Activated B cell treated with CpG ODN at 0.5 μM for 24 hours (primary cell): ENCODE measurements around the gene SLC39A9. TPM values are rescaled to one million over a fixed set of nuclear protein-coding genes. Genes with fewer than 3 reads are reported as not detected.

Experiments used
- ATAC-seq: fragments of 200-7000 bp; cut with Tn5 transposase; one replicate; pipeline ENCODE4 v1.10.0; 2021; ENCODE audit warnings: low read depth, mild to moderate bottlenecking, moderate library complexity
- CTCF ChIA-PET: fragments of 350-600 bp; sonication (Branson Sonifier 250); formaldehyde crosslinking; loops from one replicate; lab custom pipeline; 2021; ENCODE audit warnings: antibody characterized with exemption; lab: Charles Lee
- POLR2A ChIA-PET: fragments of 350-600 bp; sonication (Branson Sonifier 250); formaldehyde crosslinking; loops from one replicate; lab custom pipeline; 2021; ENCODE audit warnings: antibody characterized with exemption; lab: Charles Lee
- DNase-seq: peaks from one replicate; pipeline ENCODE4 v3.0.0; 2022
- H3K27ac Mint-ChIP-seq: one replicate; pipeline ENCODE4 v1.8.0; 2020; ENCODE audit warnings: mixed read lengths
- H3K27me3 Mint-ChIP-seq: one replicate; pipeline ENCODE4 v1.8.0; 2021; ENCODE audit warnings: mixed read lengths
- H3K36me3 Mint-ChIP-seq: one replicate; pipeline ENCODE4 v1.8.0; 2021; ENCODE audit warnings: low read depth, mixed read lengths
- H3K4me1 Mint-ChIP-seq: one replicate; pipeline ENCODE4 v1.8.0; 2021; ENCODE audit warnings: mixed read lengths
- H3K4me3 Mint-ChIP-seq: one replicate; pipeline ENCODE4 v1.8.0; 2020; ENCODE audit warnings: mild to moderate bottlenecking, mixed read lengths
- H3K9me3 Mint-ChIP-seq: one replicate; pipeline ENCODE4 v1.8.0; 2020; ENCODE audit warnings: mixed read lengths
- intact Hi-C: fragments of 100-400 bp; cut with micrococcal nuclease; formaldehyde crosslinking; loops from one replicate; pipeline ENCODE4 v1.15.1; 2024
- total RNA-seq: library from RNA; stranded (reverse); gene quantifications from 2 replicates; pipeline ENCODE4 v1.2.3, GENCODE V29; 2022
- TF ChIP-seq, protein P1 (sequence below): fragments of 200-600 bp; IDR thresholded peaks from one replicate; pipeline ENCODE4 v1.8.0; 2022; ENCODE audit warnings: antibody characterized with exemption, mild to moderate bottlenecking

Gene SLC39A9
- total RNA-seq, 1 donor from 2014 or later: 54.5 TPM

DNA sequence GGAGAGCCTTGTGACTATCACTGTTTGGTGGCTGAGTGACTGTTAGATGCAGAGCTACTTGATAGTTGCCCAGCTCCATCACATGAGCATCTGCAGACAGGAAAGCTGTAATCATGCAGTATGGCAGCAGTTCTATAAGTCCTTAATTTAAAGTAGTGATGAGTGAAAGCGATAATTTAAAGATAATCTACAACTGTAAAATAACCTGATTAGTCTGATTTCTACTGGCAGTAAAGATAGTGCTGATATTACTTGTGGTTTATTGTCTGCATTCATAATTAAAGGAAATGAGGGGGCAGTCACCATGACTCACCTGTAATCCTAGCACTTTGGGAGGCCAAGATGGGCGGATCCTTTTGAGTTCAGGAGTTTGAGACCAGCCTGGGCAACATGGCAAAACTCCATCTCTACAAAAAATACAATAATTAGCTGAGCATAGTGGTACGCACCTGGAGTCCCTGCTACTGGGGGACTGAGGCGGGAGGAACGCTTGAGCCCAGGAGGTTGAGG, 44.9 kb downstream of the SLC39A9 start:
- Mint-ChIP-seq H3K27me3 (no peaks in the 10 kb centered on the region), H3K4me1 (peaks cover 10% of the 10 kb centered on the region), H3K27ac (peak overlapping the region; percentile 24), H3K36me3 (peaks cover 60% of the 10 kb centered on the region), H3K9me3 (no peaks in the 10 kb centered on the region), H3K4me3 (no peak overlapping the region)
- ChIA-PET POLR2A (interaction anchor here (2.0 to 2.6 kb wide), 2 partner anchors 14 to 46 kb away, joined by 15 to 26 read pairs; partner anchors contain the start of genes ERH and SLC39A9), CTCF (no interaction called here)
- DNase-seq (no peak), ATAC-seq (no peak)
- TF ChIP-seq, protein P1, sequence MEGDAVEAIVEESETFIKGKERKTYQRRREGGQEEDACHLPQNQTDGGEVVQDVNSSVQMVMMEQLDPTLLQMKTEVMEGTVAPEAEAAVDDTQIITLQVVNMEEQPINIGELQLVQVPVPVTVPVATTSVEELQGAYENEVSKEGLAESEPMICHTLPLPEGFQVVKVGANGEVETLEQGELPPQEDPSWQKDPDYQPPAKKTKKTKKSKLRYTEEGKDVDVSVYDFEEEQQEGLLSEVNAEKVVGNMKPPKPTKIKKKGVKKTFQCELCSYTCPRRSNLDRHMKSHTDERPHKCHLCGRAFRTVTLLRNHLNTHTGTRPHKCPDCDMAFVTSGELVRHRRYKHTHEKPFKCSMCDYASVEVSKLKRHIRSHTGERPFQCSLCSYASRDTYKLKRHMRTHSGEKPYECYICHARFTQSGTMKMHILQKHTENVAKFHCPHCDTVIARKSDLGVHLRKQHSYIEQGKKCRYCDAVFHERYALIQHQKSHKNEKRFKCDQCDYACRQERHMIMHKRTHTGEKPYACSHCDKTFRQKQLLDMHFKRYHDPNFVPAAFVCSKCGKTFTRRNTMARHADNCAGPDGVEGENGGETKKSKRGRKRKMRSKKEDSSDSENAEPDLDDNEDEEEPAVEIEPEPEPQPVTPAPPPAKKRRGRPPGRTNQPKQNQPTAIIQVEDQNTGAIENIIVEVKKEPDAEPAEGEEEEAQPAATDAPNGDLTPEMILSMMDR: no peak
- intact Hi-C loops: loop anchor here (5.0 kb wide), 1 partner anchor 46 kb away; the partner anchor contains the start of genes ERH and SLC39A9

DNA sequence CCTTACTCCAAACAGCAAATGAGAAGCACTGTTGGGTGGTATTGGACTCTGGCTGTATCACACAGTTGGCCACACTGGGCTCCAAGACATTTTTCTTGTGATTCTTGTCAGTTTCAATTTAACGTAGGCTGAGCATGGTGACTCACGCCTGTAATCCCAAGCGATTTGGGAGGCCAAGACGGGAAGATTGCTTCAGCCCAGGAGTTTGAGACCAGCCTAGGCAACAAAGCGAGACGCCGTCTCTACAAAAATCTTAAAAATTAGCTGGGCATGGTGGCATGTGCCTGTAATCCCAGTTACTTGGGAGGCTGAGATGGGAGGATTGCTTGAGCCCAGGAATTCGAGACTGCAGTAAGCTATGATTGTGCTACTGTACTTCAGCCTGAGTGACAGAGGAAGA, 50.7 kb downstream of the SLC39A9 start:
- CTCF ChIA-PET: interaction anchor here (1.5 kb wide), 1 partner anchor 11 kb away, joined by 3 read pairs; no protein-coding TSS in a partner anchor
- Mint-ChIP-seq H3K27ac (no peak overlapping the region), H3K4me1 (no peaks in the 10 kb centered on the region), H3K9me3 (no peaks in the 10 kb centered on the region), H3K4me3 (no peak overlapping the region), H3K27me3 (no peaks in the 10 kb centered on the region), H3K36me3 (peaks cover 53% of the 10 kb centered on the region)
- intact Hi-C loops: no loop called here
- DNase-seq: no peak
- TF ChIP-seq, protein P1: no peak
- ATAC-seq: no peak
- POLR2A ChIA-PET: no interaction called here

DNA sequence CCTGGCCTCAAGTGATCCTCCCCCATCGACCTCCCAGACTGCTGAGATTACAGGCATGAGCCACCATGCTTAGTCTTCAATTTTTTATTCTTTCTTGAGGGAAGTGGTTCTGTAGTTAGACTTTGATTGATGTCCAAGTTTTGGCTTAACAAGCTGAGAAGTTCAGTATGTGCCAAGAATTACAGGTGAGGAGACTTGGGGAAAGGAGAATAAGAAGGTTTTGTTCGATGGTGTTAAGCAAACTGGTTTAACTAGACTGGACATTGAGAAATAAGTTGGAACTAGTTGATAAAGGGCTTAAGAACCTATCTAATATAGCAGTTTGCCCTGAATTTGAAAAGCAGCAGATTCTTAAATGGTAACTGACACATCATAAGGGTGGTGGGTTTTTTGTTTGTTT, 53.4 kb downstream of the SLC39A9 start:
- no peak for ATAC-seq
- POLR2A ChIA-PET: no interaction called here
- H3K4me1 Mint-ChIP-seq: no peaks in the 10 kb centered on the region
- intact Hi-C loops: no loop called here
- H3K27me3 Mint-ChIP-seq: no peaks in the 10 kb centered on the region
- no peaks in the 10 kb centered on the region for H3K9me3 Mint-ChIP-seq
- H3K4me3 Mint-ChIP-seq: no peak overlapping the region
- H3K36me3 Mint-ChIP-seq: peaks cover 55% of the 10 kb centered on the region
- no peak overlapping the region for H3K27ac Mint-ChIP-seq
- TF ChIP-seq, protein P1: no peak
- DNase-seq: no peak
- CTCF ChIA-PET: interaction anchor here (1.0 kb wide), 1 partner anchor 209 kb away, joined by 3 read pairs; no protein-coding TSS in a partner anchor

DNA sequence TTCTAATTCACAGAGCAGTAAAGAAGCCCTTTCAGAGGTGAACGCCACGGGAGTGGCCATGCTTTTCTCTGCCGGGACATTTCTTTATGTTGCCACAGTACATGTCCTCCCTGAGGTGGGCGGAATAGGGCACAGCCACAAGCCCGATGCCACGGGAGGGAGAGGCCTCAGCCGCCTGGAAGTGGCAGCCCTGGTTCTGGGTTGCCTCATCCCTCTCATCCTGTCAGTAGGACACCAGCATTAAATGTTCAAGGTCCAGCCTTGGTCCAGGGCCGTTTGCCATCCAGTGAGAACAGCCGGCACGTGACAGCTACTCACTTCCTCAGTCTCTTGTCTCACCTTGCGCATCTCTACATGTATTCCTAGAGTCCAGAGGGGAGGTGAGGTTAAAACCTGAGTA, 59.9 kb downstream of the SLC39A9 start:
- POLR2A ChIA-PET: interaction anchor here (2.3 kb wide), 1 partner anchor 60 kb away, joined by 18 read pairs; the partner anchor contains the start of genes ERH and SLC39A9
- DNase-seq (no peak), ATAC-seq (no peak)
- Mint-ChIP-seq H3K4me3 (no peak overlapping the region), H3K9me3 (no peaks in the 10 kb centered on the region), H3K27ac (no peak overlapping the region), H3K36me3 (peaks cover 74% of the 10 kb centered on the region), H3K4me1 (no peaks in the 10 kb centered on the region), H3K27me3 (no peaks in the 10 kb centered on the region)
- CTCF ChIA-PET: interaction anchor here (1.0 to 8.1 kb wide), 8 partner anchors 13 to 217 kb away, joined by 4 to 124 read pairs (median 12); partner anchors contain the start of genes ERH, GALNT16 and SLC39A9
- intact Hi-C loops: no loop called here
- TF ChIP-seq, protein P1: no peak

DNA sequence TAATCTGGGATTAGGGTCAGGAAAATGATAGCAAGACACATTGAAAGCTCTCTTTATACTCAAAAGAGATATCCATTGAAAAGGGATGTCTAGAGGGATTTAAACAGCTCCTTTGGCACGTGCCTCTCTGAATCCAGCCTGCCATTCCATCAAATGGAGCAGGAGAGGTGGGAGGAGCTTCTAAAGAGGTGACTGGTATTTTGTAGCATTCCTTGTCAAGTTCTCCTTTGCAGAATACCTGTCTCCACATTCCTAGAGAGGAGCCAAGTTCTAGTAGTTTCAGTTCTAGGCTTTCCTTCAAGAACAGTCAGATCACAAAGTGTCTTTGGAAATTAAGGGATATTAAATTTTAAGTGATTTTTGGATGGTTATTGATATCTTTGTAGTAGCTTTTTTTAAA, 60.6 kb downstream of the SLC39A9 start:
- CTCF ChIA-PET: interaction anchor here (1.0 to 8.1 kb wide), 13 partner anchors 14 to 218 kb away, joined by 3 to 124 read pairs (median 4); partner anchors contain the start of genes CCDC177, ERH, GALNT16 and SLC39A9
- Mint-ChIP-seq H3K36me3 (peaks cover 70% of the 10 kb centered on the region), H3K27me3 (no peaks in the 10 kb centered on the region), H3K4me3 (no peak overlapping the region), H3K4me1 (no peaks in the 10 kb centered on the region), H3K9me3 (no peaks in the 10 kb centered on the region), H3K27ac (no peak overlapping the region)
- POLR2A ChIA-PET: interaction anchor here (2.3 kb wide), 1 partner anchor 61 kb away, joined by 18 read pairs; the partner anchor contains the start of genes ERH and SLC39A9
- intact Hi-C loops: no loop called here
- no peak for DNase-seq
- TF ChIP-seq, protein P1: no peak
- no peak for ATAC-seq
